Measurements from ENCODE around the gene EFHC1. TPM values are rescaled to one million over a fixed set of nuclear protein-coding genes. Genes with fewer than 3 reads are reported as not detected.
A peak's percentile ranks its signal among the peaks of the same experiment; 100 is the strongest.

Gene EFHC1
- total and polyA plus RNA-seq, 2 of the 13 experiments (the other 11 are each of a cell fraction or from before 2014, with no cell fraction given) = 23.4 to 29.5 TPM

DNA sequence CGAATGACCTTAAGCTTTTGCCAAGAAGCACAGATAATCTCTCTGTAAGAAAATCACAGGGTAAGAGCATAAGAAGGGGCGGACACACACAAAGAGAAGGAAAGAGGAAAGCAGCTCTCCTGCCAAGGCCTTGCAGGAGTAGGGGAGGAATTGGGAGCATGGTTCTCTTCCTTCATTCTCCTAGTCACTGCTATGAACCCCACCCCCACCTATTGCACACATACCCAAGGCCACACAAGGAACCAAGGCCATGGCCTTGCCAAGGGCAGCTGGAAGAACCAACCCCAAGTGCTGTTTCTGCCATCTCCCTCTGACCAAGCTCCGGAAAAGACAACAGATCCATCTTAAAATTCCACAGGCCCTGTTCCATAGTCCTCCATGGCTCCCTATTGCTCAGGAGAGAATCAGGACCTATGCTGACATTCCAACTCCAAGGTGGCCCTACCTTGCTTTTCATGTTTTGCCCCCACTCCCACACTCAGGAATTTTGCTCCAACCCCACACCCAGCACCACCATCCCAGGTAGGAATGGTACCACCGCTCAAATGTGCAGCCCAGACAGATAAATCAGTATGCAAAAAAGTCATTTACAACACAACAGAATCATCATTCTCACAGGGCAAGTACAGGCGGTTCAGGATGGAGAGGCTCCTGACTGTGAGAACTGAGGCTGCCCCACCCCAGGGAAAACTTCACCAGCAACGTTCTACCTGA is 125.4 kb downstream of the EFHC1 start (continued):
- TF ChIP-seq SSRP1 (CRISPR knock-in tag; IDR thresholded peaks at IDR 0.05) = no peak
- no peak for TF ChIP-seq DNMT3B (CRISPR knock-in tag; conservative IDR thresholded peaks at IDR 0.05)
- no peak for TF ChIP-seq HOXA5 (CRISPR knock-in tag; IDR thresholded peaks at IDR 0.05)
- no peak for TF ChIP-seq NFIB (CRISPR knock-in tag; IDR thresholded peaks at IDR 0.05; ENCODE audit: borderline replicate concordance)
- TF ChIP-seq, protein P1, sequence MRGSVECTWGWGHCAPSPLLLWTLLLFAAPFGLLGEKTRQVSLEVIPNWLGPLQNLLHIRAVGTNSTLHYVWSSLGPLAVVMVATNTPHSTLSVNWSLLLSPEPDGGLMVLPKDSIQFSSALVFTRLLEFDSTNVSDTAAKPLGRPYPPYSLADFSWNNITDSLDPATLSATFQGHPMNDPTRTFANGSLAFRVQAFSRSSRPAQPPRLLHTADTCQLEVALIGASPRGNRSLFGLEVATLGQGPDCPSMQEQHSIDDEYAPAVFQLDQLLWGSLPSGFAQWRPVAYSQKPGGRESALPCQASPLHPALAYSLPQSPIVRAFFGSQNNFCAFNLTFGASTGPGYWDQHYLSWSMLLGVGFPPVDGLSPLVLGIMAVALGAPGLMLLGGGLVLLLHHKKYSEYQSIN (CRISPR knock-in tag; IDR thresholded peaks at IDR 0.05; ENCODE audit: borderline replicate concordance) = no peak
- TF ChIP-seq MED1 (CRISPR knock-in tag; IDR thresholded peaks at IDR 0.05) = peak; percentile 36; the same call in 1 of the 2 replicates
- no peak for TF ChIP-seq PLRG1 (conservative IDR thresholded peaks at IDR 0.05)
- no peak for TF ChIP-seq ZNF343 (CRISPR knock-in tag; IDR thresholded peaks at IDR 0.05)
- TF ChIP-seq EP300 (IDR thresholded peaks at IDR 0.05; ENCODE audit: low read depth in 2 of 2, low read length in 2 of 2) = no peak
- TF ChIP-seq EP300 (CRISPR knock-in tag; IDR thresholded peaks at IDR 0.05; ENCODE audit: borderline replicate concordance) = no peak
- peak; percentile 9; the same call in 1 of the 2 replicates for TF ChIP-seq SOX5 (CRISPR knock-in tag; IDR thresholded peaks at IDR 0.05; ENCODE audit: borderline replicate concordance)
- no peak for TF ChIP-seq SETDB1 (CRISPR knock-in tag; IDR thresholded peaks at IDR 0.05; ENCODE audit: borderline replicate concordance)
- TF ChIP-seq NONO (IDR thresholded peaks at IDR 0.05) = no peak
- TF ChIP-seq NONO (CRISPR knock-in tag; conservative IDR thresholded peaks at IDR 0.05) = no peak
- TF ChIP-seq TCF7 (IDR thresholded peaks at IDR 0.05; ENCODE audit: low read depth) = no peak
- TF ChIP-seq, protein P2, sequence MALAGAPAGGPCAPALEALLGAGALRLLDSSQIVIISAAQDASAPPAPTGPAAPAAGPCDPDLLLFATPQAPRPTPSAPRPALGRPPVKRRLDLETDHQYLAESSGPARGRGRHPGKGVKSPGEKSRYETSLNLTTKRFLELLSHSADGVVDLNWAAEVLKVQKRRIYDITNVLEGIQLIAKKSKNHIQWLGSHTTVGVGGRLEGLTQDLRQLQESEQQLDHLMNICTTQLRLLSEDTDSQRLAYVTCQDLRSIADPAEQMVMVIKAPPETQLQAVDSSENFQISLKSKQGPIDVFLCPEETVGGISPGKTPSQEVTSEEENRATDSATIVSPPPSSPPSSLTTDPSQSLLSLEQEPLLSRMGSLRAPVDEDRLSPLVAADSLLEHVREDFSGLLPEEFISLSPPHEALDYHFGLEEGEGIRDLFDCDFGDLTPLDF (CRISPR knock-in tag; IDR thresholded peaks at IDR 0.05) = no peak
- no peak for TF ChIP-seq ZNF337 (CRISPR knock-in tag; IDR thresholded peaks at IDR 0.05; ENCODE audit: borderline replicate concordance, low read depth)
- no peak for TF ChIP-seq ZNF335 (CRISPR knock-in tag; IDR thresholded peaks at IDR 0.05)
- TF ChIP-seq, protein P3, sequence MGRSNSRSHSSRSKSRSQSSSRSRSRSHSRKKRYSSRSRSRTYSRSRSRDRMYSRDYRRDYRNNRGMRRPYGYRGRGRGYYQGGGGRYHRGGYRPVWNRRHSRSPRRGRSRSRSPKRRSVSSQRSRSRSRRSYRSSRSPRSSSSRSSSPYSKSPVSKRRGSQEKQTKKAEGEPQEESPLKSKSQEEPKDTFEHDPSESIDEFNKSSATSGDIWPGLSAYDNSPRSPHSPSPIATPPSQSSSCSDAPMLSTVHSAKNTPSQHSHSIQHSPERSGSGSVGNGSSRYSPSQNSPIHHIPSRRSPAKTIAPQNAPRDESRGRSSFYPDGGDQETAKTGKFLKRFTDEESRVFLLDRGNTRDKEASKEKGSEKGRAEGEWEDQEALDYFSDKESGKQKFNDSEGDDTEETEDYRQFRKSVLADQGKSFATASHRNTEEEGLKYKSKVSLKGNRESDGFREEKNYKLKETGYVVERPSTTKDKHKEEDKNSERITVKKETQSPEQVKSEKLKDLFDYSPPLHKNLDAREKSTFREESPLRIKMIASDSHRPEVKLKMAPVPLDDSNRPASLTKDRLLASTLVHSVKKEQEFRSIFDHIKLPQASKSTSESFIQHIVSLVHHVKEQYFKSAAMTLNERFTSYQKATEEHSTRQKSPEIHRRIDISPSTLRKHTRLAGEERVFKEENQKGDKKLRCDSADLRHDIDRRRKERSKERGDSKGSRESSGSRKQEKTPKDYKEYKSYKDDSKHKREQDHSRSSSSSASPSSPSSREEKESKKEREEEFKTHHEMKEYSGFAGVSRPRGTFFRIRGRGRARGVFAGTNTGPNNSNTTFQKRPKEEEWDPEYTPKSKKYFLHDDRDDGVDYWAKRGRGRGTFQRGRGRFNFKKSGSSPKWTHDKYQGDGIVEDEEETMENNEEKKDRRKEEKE (IDR thresholded peaks at IDR 0.05) = no peak
- no peak for TF ChIP-seq ZNF354B (CRISPR knock-in tag; IDR thresholded peaks at IDR 0.05)
- TF ChIP-seq ZC3H13 (CRISPR knock-in tag; IDR thresholded peaks at IDR 0.05) = 0 out of 2 replicates have a peak, but pooled peaks have one; percentile 32
- TF ChIP-seq, protein P4, sequence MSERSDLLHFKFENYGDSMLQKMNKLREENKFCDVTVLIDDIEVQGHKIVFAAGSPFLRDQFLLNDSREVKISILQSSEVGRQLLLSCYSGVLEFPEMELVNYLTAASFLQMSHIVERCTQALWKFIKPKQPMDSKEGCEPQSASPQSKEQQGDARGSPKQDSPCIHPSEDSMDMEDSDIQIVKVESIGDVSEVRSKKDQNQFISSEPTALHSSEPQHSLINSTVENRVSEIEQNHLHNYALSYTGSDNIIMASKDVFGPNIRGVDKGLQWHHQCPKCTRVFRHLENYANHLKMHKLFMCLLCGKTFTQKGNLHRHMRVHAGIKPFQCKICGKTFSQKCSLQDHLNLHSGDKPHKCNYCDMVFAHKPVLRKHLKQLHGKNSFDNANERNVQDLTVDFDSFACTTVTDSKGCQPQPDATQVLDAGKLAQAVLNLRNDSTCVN (CRISPR knock-in tag; IDR thresholded peaks at IDR 0.05; ENCODE audit: borderline replicate concordance) = peak; percentile 34; the same call in 1 of the 2 replicates
